Measurements from ENCODE around the gene MUC3A. TPM values are rescaled to one million over a fixed set of nuclear protein-coding genes. Genes with fewer than 3 reads are reported as not detected.

MUC3A gene
- total and polyA plus RNA-seq, 10 of the 15 experiments (the other 5 are each of a cell fraction or from before 2014, with no cell fraction given): 0.07 to 0.10 TPM; not detected in 8

- TF ChIP-seq, protein P1, sequence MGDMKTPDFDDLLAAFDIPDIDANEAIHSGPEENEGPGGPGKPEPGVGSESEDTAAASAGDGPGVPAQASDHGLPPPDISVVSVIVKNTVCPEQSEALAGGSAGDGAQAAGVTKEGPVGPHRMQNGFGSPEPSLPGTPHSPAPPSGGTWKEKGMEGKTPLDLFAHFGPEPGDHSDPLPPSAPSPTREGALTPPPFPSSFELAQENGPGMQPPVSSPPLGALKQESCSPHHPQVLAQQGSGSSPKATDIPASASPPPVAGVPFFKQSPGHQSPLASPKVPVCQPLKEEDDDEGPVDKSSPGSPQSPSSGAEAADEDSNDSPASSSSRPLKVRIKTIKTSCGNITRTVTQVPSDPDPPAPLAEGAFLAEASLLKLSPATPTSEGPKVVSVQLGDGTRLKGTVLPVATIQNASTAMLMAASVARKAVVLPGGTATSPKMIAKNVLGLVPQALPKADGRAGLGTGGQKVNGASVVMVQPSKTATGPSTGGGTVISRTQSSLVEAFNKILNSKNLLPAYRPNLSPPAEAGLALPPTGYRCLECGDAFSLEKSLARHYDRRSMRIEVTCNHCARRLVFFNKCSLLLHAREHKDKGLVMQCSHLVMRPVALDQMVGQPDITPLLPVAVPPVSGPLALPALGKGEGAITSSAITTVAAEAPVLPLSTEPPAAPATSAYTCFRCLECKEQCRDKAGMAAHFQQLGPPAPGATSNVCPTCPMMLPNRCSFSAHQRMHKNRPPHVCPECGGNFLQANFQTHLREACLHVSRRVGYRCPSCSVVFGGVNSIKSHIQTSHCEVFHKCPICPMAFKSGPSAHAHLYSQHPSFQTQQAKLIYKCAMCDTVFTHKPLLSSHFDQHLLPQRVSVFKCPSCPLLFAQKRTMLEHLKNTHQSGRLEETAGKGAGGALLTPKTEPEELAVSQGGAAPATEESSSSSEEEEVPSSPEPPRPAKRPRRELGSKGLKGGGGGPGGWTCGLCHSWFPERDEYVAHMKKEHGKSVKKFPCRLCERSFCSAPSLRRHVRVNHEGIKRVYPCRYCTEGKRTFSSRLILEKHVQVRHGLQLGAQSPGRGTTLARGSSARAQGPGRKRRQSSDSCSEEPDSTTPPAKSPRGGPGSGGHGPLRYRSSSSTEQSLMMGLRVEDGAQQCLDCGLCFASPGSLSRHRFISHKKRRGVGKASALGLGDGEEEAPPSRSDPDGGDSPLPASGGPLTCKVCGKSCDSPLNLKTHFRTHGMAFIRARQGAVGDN (IDR thresholded peaks at IDR 0.05): no peak
- TF ChIP-seq, protein P2, sequence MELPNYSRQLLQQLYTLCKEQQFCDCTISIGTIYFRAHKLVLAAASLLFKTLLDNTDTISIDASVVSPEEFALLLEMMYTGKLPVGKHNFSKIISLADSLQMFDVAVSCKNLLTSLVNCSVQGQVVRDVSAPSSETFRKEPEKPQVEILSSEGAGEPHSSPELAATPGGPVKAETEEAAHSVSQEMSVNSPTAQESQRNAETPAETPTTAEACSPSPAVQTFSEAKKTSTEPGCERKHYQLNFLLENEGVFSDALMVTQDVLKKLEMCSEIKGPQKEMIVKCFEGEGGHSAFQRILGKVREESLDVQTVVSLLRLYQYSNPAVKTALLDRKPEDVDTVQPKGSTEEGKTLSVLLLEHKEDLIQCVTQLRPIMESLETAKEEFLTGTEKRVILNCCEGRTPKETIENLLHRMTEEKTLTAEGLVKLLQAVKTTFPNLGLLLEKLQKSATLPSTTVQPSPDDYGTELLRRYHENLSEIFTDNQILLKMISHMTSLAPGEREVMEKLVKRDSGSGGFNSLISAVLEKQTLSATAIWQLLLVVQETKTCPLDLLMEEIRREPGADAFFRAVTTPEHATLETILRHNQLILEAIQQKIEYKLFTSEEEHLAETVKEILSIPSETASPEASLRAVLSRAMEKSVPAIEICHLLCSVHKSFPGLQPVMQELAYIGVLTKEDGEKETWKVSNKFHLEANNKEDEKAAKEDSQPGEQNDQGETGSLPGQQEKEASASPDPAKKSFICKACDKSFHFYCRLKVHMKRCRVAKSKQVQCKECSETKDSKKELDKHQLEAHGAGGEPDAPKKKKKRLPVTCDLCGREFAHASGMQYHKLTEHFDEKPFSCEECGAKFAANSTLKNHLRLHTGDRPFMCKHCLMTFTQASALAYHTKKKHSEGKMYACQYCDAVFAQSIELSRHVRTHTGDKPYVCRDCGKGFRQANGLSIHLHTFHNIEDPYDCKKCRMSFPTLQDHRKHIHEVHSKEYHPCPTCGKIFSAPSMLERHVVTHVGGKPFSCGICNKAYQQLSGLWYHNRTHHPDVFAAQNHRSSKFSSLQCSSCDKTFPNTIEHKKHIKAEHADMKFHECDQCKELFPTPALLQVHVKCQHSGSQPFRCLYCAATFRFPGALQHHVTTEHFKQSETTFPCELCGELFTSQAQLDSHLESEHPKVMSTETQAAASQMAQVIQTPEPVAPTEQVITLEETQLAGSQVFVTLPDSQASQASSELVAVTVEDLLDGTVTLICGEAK (IDR thresholded peaks at IDR 0.05; ENCODE audit: borderline replicate concordance): no peak
- TF ChIP-seq, protein P3, sequence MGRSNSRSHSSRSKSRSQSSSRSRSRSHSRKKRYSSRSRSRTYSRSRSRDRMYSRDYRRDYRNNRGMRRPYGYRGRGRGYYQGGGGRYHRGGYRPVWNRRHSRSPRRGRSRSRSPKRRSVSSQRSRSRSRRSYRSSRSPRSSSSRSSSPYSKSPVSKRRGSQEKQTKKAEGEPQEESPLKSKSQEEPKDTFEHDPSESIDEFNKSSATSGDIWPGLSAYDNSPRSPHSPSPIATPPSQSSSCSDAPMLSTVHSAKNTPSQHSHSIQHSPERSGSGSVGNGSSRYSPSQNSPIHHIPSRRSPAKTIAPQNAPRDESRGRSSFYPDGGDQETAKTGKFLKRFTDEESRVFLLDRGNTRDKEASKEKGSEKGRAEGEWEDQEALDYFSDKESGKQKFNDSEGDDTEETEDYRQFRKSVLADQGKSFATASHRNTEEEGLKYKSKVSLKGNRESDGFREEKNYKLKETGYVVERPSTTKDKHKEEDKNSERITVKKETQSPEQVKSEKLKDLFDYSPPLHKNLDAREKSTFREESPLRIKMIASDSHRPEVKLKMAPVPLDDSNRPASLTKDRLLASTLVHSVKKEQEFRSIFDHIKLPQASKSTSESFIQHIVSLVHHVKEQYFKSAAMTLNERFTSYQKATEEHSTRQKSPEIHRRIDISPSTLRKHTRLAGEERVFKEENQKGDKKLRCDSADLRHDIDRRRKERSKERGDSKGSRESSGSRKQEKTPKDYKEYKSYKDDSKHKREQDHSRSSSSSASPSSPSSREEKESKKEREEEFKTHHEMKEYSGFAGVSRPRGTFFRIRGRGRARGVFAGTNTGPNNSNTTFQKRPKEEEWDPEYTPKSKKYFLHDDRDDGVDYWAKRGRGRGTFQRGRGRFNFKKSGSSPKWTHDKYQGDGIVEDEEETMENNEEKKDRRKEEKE (IDR thresholded peaks at IDR 0.05): no peak
- no peak for TF ChIP-seq BACH1 (IDR thresholded peaks at IDR 0.05; ENCODE audit: borderline replicate concordance)
These were observed 63.6 kb downstream of the MUC3A start (continued) for GRCh38 chr7:101012931-101013330.
